NCI-H2227 treated with DMSO at 0.1 percent for 48 hours (cell line): ENCODE data around the gene OGDH.
A peak's percentile ranks its signal among the peaks of the same experiment; 100 is the strongest.
"Not testable (repeated sequence)": the region's sequence is repeated elsewhere in the genome, so short reads cannot be mapped to it uniquely, and the experiment has no call there.

Experiments used
- DNase-seq: peaks from one replicate; lab custom pipeline; 2025; lab: John Stamatoyannopoulos, UW

OGDH gene

DNA sequence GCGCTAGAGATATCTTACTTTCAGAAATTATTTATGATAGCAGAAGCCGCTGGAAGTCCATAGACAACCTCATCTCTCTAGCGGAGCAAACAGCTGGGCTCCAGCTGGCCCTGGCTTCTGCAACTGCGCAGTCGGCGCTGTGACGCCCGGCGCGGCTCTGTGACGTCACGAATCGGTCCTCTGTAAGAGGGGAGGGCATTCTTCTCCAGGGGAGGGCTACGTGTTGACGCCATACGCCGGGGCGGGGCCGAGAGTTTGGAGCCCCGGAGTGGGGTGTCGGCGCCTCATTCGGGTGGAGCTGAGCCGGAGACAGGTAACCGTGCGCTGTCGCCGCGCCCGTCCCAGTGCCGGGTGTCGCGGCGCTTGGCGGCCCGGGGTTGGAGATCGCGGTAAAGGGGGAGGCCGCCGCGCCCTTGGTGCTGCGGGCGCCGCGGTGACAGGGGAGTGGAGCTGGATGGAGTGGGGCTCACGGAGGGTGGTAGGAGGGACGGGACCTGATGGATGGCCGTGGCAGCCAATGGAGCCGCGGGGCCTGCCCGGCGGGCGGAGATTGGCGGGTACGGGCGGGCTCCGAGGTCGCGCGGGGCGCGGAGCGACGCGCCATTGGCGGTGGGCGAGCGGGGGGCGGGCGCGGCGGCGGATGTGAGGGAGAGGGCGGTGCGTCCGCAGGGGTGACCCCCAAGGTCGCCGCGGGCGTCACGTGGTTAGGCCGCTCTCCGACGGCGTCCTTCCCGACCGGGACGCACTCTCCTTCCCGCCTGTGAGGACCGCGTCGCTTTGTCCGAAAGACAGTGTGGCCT, at the start of gene OGDH:
TSS of gene OGDH (plus strand) at position 287 of the 800 bp plus-strand sequence. CDS start 17,717 bp downstream, outside the sequence.
- peak; percentile 92 for DNase-seq

DNA sequence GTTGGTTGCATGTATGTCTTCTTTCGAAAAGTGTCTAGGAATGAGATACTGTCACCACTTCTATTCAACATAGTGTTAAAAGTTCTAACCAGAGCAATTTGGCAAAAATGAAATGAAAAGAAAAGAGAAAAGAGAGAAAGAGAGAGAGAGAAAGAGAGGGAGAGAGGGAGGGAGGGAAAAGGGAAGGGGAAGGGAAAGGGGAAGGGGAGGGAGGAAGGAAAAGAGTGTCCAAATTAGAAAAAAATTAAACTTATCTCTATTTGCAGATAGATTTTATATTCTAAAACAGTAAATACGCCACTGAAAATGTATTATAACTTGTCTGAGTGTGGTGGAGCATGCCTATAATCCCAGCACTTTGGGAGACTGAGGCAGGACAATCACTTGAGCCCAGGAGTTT, 48.9 kb upstream of the OGDH start:
- DNase-seq: no peak

GRCh38 chr7:44559485-44559884, 46.9 kb upstream of the OGDH start:
- DNase-seq: no peak

- DNase-seq: no peak
Measured at GRCh38 chr7:44561481-44561880, 44.9 kb upstream of the OGDH start.

DNA sequence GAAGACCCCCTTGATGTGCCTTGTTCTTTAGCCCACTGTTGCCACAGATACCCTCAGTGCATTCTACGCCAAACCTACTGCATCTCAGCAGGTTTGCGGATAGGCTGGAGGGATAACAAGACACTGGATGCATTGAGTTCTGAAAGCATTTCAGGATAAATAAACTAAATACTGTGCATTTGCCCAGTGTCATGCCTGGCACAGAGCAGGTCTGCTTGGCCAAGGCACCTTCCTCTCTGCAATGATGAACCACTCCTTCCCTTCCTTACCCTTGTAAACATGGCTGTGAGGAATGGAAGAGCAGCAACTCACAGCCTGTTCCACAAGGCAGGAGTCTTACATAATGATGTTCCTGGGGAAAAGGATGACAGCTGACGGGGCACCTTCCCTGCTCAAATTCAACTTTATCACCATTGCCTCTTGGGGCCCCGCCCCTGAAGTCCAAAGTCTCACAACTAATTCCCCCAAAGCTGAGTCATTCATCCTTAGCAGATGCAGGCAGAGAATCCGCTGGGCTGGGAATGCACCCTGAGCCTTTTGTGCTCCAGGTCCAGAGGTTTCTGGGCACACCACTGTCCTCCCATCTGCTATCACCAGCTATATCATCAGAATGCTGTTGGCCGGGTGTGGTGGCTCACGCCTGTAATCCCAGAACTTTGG, 44.3 kb upstream of the OGDH start:
- DNase-seq: no peak

DNA sequence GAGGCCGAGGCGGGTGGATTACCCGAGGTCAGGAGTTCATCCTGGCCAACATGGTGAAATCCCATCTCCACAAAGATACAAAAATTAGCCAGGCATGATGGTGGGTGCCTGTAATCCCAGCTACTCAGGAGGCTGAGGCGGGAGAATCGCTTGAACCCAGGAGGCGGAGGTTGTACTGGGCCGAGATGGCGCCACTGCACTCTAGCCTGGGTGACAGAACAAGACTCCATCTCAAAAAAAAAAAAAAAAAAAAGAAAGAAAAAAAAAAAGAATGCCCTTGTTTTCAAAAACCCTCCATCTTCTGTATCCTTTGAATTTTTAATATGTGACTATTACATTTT, 43.8 kb upstream of the OGDH start:
- not testable (repeated sequence) for DNase-seq

DNA sequence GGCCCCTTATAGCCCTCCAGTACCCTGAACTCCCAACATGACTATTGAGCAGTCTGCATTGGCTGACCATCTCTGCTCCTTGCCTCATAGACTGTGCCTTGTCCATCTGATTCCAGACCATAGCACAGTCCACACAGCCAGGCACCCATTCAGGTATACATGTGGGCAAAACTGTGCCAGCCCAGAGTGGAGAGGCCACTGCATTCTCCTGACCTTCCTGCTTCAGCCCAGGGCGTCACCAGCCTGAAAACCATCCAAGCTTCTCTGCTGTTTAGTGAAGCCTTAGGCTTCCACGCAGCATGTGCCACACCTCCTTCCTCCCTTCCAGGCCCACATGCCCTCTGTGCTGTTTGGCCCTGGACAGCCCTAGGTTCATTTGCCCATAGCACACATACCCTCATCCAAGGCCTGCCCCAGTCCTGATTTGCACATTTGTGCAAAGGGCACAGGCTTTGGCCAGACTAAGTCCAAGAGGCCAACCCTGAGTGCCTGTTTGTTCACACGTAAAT, 43.2 kb upstream of the OGDH start:
- DNase-seq: no peak

DNA sequence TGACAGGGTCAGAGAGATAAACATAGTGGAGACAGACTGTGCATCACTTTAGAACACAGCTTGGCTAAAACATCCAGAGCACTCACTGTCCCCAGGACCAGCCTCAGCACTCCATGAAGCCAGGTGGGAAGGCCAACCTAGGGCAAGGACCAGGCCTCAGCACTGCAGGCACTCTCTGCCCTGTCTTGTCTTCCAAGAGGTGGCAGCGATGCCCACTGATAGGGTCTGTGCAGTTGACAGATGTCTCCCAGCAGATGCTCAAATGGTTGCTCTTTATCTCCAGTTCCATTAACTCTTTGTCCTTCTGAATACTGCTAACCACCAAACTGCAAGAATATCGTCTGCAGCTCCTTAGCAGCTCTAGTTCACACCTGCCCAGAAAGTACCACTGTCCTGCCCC, 41.8 kb upstream of the OGDH start:
- no peak for DNase-seq

GRCh38 chr7:44565097-44565794, 41.2 kb upstream of the OGDH start:
- DNase-seq: peak; percentile 23

DNA sequence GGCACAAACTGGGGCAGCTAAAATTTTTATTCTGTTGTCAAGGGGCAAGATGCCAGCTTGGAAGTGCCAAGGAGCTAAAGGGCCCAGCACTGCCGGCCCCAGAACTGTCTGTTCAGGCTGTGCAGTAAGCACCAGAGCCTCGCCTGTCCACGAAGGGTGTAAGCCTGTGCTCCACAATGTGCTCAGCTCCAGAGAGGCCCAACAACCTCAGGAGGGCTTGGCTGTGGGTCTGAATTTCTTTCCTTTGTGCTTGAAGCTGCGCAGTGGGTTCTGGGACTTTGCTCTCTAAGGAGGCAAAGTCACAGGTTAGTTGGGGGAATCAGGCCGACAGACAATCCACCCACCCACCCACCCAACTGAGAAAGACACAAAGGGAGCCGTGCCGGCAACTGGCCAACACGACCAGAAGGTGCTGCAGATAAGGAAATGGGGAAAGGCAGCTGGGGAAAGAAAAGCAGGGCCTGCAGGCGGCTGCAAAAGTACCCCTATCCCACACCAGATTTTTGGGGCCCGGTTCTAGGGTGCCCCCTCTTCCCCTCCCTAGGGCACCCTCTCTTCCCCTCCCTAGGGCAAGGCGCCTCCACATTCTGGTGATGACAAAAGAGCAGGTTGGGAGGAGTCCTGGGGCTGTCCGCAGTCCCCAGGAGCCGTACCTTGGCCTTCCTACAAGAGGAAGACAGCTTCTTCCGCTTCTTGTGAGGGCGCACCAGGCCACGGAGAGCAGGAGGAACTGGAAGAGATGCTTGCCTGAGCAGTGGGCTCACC, 40.5 kb upstream of the OGDH start:
- DNase-seq: no peak

GRCh38 chr7:44566680-44567079, 39.7 kb upstream of the OGDH start:
- DNase-seq: no peak

DNA sequence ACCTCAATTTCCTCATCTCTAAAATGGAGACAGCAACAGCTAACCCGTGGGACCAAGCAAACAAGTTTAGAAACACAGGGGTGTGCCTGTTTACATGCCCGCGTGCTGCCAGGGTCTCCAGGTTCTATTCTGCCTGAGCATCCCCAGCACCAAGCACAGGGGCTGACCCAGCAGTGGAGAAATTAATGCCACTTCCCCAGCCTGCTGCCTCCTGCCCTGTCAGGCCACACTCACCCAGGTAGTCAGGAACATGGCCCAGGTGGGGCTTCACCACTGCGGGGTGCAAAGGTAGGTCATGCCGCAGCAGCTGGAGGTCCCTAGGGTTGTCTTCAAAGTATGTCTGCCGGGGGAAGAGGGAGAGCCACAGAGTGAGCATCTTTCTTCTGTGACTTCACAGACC, 38.5 kb upstream of the OGDH start:
- DNase-seq: no peak

GRCh38 chr7:44568771-44569560, 37.5 kb upstream of the OGDH start:
- no peak for DNase-seq

DNA sequence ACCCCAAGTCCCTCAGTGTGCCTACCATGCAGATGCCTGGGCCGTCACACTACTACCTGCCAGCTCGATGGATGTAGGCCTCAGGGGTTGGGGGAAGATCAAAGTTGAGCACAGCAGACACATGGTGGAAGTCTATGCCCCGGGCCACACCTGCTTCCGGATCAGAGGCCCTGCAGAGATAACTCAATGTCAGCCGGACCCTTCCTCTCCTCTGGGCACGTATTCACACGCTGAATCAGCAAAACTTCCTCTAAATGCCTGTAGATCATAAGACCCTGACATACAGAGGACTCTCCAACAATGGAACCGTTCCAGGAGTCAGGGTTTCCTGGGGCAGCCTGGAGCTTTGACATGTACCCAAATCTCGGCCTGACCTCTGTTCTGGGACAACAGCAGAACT, 36.5 kb upstream of the OGDH start:
- no peak for DNase-seq

GRCh38 chr7:44572771-44573170, 33.7 kb upstream of the OGDH start:
- DNase-seq: no peak

DNA sequence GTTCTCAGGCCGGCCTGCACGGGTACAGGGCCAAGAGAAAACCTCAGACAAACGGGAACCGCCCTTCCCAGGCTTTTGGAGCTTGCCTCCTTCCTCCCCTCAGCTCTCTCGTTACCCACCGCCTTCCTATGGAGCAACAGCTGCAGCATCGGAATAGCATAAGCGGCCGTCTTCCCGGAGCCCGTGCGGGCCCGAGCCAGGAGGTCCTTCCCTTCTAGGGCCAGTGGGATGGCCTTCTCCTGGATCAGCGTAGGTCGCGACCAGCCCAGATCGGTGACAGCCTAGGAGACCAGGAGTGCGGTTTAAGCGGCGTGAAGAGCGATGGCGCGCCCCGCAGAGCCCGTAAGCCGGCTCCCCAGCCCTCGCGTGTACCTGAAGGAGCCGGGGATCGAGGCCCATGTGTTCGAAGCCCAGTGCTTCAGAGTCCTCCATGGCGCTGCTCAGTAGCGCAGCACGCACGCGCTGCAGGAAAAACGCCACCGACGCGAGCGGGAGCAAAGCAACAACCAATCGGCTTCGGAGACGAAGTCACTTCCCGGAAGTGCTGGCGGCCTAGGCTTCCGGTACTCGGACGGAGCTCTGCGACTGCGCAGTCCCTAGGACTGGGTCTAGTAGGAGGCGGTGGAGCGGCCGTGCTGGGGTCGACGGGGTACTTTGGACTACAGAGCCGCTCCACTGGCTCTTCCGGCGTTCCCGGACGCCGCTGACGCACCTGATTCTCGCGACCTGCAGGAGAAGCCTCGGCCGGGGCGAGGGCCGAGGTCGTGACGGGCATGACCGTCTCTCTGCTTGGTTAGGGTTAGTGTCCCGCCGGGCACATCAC, 32.8 kb upstream of the OGDH start, which contains the start of gene DDX56:
TSS of gene DDX56 (minus strand) at position 445 of the 823 bp plus-strand sequence. CDS start at position 432, 13 bp downstream.
- DNase-seq: peak; percentile 88

DNA sequence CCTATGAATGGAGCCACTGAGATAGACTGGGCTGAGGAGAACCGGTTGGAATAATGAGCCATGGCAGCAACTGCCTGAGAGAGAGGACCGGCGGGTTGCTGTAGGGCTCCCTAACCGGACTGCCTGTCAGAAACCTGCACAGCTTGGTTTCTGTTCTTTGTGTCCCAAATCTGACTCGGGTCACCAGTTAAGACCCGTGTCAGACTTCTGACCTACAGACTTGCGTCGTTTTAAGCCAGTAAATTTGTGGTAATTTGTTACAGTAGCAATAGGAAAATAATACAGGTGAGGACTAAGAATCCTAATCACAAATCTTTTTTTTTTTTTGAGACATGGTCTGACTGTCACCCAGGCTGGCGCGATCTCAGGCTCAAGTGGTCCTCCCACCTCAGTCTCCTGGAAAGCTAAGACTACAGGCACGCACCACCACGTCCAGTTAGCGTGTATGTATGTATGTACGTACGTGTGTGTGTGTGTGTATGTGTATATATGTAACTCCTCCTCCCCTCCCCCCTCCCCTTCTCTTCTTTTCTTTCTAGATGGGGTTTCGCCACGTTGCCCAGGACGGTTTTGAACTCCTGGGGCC, 32.0 kb upstream of the OGDH start:
- no peak for DNase-seq

- DNase-seq: no peak
Measured at GRCh38 chr7:44575054-44575453, 31.4 kb upstream of the OGDH start.

GRCh38 chr7:44576228-44576627, 30.2 kb upstream of the OGDH start:
- no peak for DNase-seq
